Measurements from ENCODE around the gene POLR2E. TPM values are rescaled to one million over a fixed set of nuclear protein-coding genes. Genes with fewer than 3 reads are reported as not detected.

POLR2E gene
- total and polyA plus RNA-seq, 10 of the 15 experiments (the other 5 are each of a cell fraction or from before 2014, with no cell fraction given), result 4.0 to 487 (median 200) TPM

DNA sequence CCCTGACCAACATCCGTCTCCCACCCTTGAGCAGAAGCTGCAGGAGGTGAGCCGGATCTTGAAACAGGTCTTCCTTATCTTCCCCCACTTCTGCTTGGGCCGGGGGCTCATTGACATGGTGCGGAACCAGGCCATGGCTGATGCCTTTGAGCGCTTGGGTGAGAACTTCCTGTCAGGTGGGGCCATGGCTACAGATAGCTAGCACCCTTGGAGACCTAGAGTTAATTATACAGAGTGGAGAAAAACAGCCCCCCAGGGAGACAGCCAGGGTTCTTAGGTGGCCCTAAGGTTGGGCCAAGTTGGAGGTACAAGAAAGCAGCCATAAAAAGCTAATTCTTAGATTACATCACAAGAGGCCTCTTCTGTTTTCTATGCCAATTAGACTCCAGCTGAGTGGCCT, 37.1 kb downstream of the POLR2E start (continued):
- TF ChIP-seq, protein P1, sequence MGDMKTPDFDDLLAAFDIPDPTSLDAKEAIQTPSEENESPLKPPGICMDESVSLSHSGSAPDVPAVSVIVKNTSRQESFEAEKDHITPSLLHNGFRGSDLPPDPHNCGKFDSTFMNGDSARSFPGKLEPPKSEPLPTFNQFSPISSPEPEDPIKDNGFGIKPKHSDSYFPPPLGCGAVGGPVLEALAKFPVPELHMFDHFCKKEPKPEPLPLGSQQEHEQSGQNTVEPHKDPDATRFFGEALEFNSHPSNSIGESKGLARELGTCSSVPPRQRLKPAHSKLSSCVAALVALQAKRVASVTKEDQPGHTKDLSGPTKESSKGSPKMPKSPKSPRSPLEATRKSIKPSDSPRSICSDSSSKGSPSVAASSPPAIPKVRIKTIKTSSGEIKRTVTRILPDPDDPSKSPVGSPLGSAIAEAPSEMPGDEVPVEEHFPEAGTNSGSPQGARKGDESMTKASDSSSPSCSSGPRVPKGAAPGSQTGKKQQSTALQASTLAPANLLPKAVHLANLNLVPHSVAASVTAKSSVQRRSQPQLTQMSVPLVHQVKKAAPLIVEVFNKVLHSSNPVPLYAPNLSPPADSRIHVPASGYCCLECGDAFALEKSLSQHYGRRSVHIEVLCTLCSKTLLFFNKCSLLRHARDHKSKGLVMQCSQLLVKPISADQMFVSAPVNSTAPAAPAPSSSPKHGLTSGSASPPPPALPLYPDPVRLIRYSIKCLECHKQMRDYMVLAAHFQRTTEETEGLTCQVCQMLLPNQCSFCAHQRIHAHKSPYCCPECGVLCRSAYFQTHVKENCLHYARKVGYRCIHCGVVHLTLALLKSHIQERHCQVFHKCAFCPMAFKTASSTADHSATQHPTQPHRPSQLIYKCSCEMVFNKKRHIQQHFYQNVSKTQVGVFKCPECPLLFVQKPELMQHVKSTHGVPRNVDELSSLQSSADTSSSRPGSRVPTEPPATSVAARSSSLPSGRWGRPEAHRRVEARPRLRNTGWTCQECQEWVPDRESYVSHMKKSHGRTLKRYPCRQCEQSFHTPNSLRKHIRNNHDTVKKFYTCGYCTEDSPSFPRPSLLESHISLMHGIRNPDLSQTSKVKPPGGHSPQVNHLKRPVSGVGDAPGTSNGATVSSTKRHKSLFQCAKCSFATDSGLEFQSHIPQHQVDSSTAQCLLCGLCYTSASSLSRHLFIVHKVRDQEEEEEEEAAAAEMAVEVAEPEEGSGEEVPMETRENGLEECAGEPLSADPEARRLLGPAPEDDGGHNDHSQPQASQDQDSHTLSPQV (IDR thresholded peaks at IDR 0.05), result no peak
- TF ChIP-seq, protein P2, sequence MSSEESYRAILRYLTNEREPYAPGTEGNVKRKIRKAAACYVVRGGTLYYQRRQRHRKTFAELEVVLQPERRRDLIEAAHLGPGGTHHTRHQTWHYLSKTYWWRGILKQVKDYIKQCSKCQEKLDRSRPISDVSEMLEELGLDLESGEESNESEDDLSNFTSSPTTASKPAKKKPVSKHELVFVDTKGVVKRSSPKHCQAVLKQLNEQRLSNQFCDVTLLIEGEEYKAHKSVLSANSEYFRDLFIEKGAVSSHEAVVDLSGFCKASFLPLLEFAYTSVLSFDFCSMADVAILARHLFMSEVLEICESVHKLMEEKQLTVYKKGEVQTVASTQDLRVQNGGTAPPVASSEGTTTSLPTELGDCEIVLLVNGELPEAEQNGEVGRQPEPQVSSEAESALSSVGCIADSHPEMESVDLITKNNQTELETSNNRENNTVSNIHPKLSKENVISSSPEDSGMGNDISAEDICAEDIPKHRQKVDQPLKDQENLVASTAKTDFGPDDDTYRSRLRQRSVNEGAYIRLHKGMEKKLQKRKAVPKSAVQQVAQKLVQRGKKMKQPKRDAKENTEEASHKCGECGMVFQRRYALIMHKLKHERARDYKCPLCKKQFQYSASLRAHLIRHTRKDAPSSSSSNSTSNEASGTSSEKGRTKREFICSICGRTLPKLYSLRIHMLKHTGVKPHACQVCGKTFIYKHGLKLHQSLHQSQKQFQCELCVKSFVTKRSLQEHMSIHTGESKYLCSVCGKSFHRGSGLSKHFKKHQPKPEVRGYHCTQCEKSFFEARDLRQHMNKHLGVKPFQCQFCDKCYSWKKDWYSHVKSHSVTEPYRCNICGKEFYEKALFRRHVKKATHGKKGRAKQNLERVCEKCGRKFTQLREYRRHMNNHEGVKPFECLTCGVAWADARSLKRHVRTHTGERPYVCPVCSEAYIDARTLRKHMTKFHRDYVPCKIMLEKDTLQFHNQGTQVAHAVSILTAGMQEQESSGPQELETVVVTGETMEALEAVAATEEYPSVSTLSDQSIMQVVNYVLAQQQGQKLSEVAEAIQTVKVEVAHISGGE (CRISPR knock-in tag; IDR thresholded peaks at IDR 0.05), result no peak
- TF ChIP-seq, protein P3, sequence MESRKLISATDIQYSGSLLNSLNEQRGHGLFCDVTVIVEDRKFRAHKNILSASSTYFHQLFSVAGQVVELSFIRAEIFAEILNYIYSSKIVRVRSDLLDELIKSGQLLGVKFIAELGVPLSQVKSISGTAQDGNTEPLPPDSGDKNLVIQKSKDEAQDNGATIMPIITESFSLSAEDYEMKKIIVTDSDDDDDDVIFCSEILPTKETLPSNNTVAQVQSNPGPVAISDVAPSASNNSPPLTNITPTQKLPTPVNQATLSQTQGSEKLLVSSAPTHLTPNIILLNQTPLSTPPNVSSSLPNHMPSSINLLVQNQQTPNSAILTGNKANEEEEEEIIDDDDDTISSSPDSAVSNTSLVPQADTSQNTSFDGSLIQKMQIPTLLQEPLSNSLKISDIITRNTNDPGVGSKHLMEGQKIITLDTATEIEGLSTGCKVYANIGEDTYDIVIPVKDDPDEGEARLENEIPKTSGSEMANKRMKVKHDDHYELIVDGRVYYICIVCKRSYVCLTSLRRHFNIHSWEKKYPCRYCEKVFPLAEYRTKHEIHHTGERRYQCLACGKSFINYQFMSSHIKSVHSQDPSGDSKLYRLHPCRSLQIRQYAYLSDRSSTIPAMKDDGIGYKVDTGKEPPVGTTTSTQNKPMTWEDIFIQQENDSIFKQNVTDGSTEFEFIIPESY (IDR thresholded peaks at IDR 0.05), result no peak
- no peak for TF ChIP-seq ETV6 (conservative IDR thresholded peaks at IDR 0.05 in 1 of 2, IDR thresholded peaks at IDR 0.05 in 1 of 2; ENCODE audit: borderline replicate concordance in 1 of 2, low read depth in 1 of 2)
- TF ChIP-seq CBX3 (IDR thresholded peaks at IDR 0.05; ENCODE audit: borderline replicate concordance, low read depth), result no peak
- TF ChIP-seq TBL1XR1 (IDR thresholded peaks at IDR 0.05; ENCODE audit: low read depth, low read length), result no peak
- no peak for TF ChIP-seq EP300 (IDR thresholded peaks at IDR 0.05; ENCODE audit: borderline replicate concordance in 1 of 2, control insufficient read depth in 1 of 2, low read depth in 2 of 2, low read length in 2 of 2)
- no peak for TF ChIP-seq RUNX3 (IDR thresholded peaks at IDR 0.05; ENCODE audit: low read length)
- no peak for TF ChIP-seq CEBPB (IDR thresholded peaks at IDR 0.05; ENCODE audit: borderline replicate concordance in 1 of 2, low read depth in 2 of 2, low read length in 2 of 2)
- no peak for TF ChIP-seq CBFB (IDR thresholded peaks at IDR 0.05; ENCODE audit: low read depth)
- no peak for TF ChIP-seq TCF12 (IDR thresholded peaks at IDR 0.05; ENCODE audit: low read depth, low read length)
- TF ChIP-seq, protein P4, sequence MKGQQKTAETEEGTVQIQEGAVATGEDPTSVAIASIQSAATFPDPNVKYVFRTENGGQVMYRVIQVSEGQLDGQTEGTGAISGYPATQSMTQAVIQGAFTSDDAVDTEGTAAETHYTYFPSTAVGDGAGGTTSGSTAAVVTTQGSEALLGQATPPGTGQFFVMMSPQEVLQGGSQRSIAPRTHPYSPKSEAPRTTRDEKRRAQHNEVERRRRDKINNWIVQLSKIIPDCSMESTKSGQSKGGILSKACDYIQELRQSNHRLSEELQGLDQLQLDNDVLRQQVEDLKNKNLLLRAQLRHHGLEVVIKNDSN (IDR thresholded peaks at IDR 0.05; ENCODE audit: borderline replicate concordance, extremely low read length, insufficient read depth, low read depth, low read length), result no peak

Measured in GM12878 (cell line).